Islet precursor cell (in vitro differentiated cells): ENCODE measurements around the gene ARSB.
"Not testable (repeated sequence)": the region's sequence is repeated elsewhere in the genome, so short reads cannot be mapped to it uniquely, and the experiment has no call there.

Experiments
- DNase-seq: peaks from one replicate; pipeline ENCODE4 v3.0.0-alpha.2; 2018

Gene ARSB

DNA sequence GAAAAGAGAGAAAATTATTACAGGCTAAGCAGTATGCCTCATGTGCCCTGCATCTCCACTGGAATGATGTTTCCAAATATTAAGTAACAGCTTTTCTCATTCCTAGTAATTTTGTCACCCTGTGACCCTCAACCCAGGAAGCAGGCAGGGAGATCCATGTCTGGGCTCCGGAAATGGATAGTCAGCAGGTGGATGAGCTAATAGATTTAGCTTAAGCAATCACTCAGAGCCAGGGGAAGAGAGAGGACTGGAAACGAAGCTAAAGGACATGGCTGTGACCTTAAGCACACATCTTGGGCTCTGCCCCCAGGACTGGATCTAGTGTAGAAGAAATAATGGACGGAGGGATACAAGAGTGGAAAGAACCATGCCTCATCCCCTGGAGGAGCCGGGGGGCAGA, 89.5 kb downstream of the ARSB start:
- no peak for DNase-seq

DNA sequence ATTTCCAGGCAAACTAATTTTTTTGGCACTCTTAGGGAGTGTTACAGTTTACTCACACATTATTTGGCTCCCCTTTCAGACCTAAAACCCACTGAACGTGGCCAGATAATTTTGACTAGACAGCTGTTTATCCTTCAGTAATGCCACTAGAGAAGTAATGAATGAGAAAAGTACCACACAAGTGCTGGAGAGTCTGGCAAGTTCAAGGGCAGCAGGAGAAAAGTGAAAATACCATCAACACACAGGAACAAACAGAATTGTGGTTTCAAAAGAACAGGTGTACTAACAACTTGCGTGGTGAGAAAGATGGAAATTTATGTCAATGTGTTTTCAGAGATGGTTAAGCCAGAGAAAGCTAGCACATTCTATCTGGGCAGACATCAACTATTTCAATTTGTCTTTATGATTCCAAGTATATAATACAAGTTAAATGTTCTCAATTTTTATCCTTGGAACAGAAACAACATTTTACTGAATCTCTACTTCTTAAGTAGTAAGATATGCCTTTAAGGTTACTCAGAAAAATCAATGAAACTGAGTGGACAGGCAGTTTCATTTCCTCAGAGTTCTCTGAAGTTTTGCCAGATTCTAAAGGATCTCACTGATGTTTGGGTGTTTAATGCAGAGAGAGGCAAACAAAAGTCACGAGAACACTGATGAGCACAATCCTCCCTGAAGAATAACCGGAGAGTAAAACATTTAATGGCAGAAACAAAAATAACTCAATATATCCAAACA, 91.0 kb downstream of the ARSB start:
- DNase-seq: no peak

DNA sequence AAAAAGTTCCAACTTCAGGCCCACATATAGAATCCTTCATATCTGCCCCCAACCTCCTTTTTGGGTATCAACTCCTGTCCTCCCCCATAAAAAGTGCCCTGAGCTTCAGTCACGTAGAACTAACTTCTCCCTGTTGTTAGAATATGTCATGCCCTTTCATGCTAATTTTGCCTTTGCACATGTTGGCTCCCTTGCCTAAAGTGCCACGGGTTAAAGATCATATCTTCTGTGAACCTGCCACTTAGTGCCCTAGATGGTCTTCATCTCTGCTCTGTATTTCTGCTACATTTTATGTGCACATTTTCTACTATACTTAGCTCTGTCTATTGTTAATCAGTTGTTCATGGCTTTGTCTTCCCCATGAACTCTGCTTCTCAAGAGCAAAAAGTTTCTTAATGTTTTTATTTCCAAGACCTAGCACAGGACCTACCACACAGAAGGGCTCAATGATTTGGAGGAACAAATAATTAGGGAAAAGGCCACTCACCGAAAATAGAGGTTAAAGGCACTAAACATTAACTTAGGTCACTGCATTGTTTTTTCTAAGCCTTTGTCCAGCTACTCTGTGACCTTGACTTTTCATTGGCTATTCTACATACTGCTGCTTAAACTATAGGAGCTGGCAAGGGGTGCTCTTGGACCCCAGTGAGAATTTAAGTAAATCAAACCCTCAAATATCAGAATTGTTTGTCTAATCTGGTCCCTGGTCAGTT, 94.3 kb downstream of the ARSB start:
- no peak for DNase-seq

DNA sequence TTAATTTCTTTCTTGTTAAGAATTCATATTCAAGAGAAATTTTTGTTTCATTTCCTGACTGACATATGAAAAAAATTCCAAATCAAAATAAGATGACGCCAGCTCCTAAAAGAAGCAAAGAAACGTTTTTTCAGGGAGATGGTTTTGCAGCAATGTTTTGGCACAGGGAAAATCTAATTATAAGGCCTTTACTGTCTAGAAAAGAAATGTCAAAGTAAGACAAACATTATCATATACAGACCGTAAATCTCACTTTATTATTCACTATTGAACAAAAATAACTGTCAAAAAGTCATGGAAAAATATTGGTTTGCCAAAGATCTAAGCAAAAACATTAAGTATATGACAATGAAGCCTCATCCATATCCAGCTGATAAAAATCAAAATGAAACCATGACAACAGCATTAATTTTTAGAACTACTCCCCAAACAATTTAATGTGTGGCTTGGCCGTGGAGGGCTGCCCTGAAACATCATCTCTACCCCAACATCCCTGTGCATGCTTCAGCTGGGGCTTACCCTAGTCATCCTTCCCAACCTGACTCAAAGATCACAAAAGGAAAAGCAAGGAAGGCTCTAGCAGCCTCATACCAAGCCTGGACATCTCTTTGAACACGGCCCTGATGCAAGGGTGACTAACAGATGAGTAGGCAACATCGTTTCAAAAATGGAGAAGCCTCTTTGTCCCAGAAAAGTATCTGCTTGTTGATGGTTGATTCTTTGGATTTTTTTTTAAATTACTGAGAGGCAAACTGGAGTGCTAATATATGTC, 95.6 kb downstream of the ARSB start:
- no peak for DNase-seq

DNA sequence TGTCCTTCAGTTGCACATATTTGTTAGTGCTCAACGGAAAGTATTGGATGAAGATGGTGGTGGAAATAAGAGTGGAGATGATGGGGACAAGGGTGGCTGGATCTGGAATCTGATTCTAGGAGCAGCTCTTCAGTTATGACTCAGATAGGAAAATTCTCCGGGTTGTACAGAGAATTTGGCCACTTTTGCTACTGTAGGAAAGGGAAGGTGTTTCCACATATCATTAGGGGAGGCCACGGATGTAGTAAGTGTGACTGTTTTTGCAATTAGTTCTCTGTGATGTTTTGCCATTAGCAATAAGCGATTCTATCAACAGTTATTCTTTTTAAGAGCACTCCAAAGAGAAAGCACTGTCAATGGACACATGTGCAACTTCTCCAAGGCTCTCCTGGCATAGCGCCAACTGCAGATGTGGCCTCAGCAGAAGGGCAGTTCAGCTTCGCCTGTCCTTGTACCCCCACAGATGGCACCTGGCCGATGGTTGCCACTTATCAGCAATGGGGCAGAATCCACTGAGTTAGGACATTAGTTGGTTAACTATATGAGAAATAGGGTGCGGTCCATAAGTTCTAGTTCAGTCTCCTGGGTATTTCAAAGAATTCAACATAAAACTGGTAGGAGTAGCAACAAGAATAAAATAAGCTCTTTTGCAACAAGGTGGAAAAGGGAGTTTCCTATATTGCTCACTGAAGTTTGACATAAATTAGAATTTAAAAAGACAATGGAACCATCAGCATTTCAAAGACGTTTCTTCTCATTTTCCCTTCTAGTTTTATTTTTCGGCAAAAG, 96.3 kb downstream of the ARSB start:
- DNase-seq: no peak

DNA sequence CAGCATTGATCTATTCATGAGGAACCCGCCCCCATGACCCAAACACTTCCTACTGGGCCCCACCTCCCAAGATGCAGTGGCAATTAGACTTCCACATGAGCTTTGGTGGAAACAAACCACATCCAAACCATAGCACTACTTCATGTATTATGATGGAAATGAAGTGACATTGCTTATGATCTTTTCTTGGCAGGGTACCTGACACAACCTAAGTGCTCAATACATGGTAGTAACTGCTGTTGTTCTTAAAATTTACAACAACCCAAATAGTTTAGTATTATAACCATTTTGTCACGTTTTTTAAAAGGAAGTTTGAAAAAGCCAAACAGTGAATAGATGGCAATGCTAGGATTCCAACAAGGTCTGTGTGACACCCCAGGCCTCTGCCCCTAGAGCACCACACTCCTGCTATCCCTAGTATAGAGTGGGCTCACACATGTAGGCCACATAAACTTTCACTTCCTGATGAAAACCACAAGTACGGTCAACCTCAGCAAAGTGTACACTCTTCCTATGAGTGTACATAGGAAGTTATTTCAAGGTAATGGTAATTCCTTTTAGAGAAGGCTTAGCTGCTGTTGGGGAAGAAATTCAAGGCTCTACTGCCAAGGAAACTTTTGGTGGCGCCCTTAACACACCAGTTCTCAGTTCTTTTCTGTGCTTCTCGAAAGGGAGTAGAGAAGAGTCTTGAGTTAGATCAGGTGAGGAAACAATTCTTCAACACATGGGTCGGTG, 97.6 kb downstream of the ARSB start:
- no peak for DNase-seq

DNA sequence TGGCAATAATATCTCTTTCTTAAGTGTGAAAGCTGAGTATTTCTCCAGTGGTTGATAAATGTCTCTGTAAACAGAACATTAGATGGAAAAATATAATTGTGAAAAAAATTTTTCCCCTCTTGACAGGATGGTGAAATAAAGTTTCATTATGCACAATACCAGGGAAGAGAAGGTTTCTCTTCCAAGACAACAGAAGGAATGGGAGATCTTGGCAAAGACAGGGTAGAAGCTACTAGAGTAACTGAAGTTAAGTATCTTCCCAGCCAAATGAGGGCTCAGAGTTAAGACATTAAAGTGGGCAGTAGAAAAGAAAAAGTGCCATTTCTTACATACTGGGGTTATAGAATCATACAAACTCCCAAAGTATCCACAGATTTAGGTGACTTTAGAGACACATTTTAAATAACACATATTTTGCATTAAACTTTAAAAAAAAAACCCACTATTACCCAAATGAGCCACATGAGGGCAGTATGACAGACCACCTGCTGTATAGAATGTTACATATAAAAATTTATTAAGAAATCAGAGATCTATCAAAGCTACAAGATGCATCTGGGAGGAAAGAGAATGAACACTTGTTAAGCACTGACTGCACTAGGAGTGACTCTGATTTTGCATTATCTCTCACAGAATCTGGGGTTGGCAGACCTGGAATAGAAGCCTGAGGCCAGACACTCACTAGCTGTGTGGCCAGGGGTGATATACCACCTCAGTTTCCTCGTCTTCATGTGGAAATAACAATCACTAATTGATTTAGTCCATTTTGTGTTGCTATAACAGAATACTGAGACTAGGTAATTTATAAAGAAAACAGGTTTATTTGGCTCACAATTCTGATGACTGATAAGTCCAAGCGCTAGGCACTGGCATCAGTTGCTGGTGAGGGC, 98.5 kb downstream of the ARSB start:
- no peak for DNase-seq

DNA sequence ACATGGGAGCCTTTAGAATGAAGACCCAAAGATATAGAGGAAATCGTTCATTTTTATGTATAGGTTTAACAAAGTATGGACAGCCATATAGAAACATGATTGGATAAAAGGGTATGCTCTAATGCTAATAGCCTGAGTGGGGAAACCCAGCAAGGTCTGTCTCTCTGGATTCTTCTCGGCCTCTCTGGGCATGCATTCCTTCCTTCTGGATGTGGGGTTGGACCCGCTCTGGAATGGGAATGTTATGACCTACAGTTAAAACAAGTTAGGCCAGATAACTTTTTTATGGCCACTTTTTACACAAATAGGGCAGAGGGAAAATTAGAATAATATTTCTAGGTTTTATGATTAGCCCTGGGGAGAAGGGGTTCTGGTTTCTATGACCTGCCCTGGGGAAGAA, 103.2 kb downstream of the ARSB start:
- peak; percentile 66 for DNase-seq

DNA sequence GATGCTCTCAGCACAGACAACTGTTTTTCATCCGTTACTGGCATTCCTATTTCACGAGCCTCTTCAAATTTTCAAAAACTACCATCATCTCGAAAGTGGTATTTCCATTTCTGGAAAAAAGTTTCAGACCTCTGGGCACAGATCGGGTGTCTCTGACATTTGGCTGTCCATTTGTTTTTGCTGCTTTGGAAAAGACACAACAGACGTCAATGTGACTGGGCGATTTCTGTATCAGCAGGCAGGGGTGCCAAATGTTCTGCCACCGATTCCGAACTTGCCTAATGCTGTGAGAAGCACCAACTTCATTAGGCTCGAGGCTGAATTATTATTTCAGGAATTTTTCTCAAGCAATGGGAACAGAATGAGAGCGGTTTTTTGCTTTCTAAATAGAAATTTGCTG, 105.6 kb downstream of the ARSB start:
- DNase-seq: no peak

DNA sequence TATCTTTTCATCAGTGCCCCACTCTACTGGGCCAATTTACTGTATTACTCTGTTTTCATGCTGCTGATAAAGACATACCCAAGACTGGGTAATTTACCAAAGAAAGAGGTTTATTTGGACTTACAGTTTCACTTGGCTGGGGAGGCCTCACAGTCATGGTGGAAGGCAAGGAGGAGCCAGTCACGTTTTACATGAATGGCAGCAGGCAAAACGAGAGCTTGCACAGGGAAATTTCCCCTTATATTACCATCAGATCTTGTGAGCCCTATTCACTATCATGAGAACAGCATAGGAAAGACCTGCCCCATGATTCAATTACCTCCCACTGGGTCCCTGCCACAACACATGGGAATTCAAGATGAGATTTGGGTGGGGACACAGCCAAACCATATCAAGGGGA, 119.0 kb downstream of the ARSB start:
- DNase-seq: not testable (repeated sequence)

DNA sequence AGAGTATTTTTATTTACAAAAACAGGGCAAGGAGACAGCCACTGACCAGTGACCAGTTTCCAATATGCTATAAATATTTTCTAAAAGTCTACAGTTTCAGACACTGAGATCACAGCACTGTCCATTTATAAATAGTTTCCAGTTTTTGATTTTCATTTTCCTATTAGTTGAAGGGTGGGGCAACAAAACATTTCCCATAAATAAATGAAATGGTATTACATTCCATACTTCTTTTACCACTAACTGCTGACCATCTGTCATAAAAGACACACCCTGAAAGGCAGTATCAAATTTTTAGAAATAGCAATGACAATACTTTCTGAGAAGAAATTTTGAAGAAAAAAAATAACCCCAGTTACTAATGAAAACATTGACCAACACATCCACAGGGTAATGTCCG, 126.7 kb downstream of the ARSB start:
- DNase-seq: no peak

DNA sequence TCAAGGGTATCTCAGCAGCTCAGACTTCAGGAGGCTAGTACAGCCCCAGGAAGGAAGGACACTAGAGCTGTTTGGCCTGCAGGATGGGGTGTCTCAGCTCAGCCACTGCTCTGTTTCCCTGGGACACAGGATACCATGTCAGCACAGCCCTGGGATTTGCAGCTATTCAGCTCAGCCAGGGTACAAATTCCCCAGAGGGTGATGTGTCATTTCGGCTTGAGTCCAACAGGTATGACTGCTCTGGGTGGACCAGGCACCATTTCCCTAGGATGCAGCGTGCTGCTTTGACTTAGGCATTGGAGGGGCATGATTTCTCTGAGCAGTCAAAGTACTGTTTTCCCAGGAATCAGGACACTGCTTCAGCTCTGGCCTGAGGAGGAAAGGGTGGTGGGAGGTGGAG, 130.1 kb downstream of the ARSB start:
- DNase-seq: no peak

DNA sequence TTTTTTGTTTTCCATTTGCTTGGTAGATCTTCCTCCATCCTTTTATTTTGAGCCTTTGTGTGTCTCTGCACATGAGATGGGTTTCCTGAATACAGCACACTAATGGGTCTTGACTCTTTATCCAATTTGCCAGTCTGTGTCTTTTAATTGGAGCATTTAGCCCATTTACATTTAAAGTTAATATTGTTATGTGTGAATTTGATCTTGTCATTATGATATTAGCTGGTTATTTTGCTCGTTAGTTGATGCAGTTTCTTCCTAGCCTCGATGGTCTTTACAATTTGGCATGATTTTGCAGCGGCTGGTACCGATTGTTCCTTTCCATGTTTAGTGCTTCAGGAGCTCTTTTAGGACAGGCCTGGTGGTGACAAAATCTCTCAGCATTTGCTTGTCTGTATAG, 133.2 kb downstream of the ARSB start:
- DNase-seq: not testable (repeated sequence)

DNA sequence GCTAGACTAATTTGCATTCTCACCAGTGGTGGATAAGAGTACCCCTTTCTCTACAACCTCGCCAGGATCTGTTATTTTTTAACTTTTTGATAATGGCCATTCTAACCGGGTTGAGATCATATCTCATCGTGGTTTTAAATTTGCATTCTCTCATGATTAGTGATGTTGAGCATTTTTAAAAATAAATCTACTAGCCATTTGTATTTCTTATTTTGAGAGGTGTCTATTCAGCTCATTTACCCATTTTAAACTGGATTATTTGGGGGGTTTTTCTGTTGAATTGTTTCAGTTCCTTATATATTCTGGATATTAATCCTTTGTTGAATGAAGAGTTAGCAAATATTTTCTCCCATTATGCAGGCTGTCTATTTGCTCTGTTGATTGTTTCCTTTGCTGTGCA, 139.6 kb downstream of the ARSB start:
- DNase-seq: no peak

DNA sequence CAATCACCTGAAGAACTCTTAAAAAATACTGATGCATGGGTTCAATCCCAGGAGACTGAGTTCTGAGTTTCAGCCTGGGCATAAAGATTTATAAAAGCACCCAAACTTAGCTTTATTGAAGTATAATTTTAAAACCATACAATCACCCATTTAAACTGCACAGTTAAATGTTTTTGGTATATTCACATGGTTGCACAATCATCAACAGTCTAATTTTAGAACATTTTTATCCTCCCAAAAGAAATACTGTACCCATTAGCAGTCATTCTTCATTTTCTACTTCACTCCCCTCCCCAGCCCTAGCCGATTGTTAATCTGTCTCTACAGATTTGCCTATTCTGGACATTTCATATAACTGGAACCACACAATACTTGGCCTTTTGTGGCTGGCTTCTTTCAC, 141.7 kb downstream of the ARSB start:
- no peak for DNase-seq

DNA sequence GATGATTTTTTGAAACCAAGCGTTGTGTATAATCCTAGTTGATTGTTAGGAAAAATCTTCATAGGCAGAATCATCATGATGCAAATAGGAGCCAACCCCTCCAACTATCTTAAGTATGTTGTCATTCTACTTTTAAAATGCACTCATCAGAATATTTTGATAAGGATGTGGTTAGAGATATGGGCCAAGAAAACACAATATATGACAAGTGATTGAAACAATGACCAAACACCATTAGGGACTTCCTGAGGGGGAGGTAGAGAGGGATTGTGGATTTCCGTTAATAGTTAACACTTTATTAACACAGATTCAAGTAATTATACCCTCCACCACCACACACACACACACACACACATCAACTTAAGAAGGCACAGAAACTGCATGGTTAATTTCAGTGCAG, 143.3 kb downstream of the ARSB start:
- no peak for DNase-seq

DNA sequence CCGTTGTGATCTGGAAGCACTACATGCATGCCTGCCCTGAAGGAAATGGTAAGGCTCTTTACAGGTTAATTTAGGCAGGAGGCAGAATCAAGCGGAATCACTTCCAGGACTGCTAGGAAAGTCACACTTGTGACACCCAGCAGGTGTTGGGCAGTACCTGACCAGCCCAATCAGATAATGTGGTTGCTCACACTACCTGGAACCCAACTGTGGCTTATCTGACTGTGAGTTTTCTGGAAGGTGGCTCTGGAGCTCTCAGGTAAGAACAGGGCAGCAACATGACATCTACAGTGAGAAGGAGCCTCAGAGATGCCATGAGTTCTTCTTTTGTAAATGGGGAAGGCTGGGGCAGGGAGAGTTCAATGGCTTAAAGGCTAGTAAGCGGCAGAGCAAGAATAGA, 146.4 kb downstream of the ARSB start:
- DNase-seq: no peak

DNA sequence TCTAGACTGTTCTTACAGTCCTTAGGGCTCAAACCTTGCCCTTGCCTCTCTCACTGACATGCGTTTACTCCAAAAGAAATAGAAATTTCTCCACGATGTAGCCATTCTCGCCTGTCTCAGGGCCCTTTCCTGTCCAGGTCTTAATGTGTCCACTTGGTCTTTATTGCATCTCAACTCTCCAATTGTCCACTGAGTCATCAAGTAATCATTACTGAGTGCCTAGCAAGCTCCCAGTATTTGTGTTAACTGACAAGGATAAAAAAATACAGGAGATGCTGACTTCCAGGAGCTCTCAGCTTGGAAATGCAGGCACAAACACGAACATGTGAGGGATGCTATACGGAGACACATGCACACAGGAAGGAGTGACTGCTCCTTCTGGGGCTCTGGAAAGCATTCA, 147.3 kb downstream of the ARSB start:
- DNase-seq: no peak

DNA sequence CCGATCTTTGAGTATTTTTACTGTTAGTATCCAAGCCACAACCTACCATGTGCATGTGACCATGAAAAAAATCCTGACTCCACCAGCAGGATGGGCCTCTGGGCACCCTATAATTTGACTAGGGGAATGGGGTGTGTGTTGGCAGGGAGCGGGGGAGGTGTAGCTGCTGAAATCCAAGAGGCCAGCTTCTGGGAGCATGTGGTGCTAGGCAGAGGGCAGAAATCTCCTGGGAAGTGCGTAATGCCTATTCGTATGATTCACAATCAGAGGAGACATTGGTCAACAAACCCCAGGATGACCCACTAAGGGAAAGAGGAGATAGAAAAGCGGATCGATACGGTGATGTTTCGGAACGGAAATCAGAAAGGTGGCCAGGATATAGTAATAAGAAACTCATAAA, 149.9 kb downstream of the ARSB start:
- no peak for DNase-seq

DNA sequence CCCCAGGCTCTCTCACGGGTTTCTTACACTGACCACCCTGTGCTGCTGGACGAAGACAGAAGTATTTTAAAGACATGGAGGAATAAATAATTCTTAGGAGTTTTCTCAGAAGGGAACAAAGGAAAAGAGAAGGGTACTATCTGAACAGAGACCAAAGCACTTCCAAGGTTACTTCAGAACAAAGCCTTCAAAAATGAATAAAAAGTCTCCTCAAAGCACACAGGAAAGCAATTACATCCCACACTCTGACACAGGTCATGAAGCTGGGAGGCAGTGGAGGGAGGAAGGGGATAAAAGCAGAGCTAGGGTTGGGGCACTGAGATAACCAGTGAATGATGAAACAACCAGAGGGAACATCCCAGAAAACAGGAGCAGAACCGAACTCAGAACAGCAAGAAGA, 151.8 kb downstream of the ARSB start:
- DNase-seq: no peak

DNA sequence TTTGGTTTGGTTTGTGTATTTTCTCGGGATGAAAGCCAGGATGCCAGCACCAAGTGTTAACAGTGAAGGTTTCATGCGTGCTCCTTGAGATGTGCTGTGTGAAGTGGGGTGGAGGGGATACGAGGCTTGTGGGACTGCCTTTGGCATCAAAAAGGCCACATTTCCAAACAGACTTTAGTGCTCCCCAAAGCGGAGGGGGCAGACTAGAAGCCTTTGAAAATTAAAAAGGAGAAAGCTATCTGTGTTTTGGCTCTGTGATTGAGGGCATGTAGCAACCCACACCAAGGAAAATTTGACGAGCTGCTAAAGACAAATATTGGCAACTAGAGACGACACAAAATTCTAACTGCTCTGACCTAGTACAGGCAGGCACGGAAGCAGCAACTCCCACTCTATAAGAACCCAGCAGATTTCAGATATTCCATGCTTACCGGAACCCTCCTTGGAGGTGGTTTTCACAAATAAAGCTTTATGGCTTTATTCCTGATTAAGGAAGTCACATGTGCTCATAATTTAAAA, 154.5 kb downstream of the ARSB start:
- DNase-seq: no peak
